NCI-H1694 treated with DMSO at 0.1 percent for 48 hours (cell line): ENCODE data around the gene CALM1.

Source experiments
- DNase-seq: peaks from one replicate; lab custom pipeline; 2025; lab: John Stamatoyannopoulos, UW

CALM1 gene

GRCh38 chr14:90409209-90409730, 12.4 kb downstream of the CALM1 start:
- no peak for DNase-seq

- no peak for DNase-seq
These were observed 15.2 kb downstream of the CALM1 start for GRCh38 chr14:90412058-90412457.

GRCh38 chr14:90416720-90417119, 19.9 kb downstream of the CALM1 start:
- DNase-seq, result peak; percentile 45

- DNase-seq, result no peak
These were observed 21.2 kb downstream of the CALM1 start for GRCh38 chr14:90418053-90418452.

DNA sequence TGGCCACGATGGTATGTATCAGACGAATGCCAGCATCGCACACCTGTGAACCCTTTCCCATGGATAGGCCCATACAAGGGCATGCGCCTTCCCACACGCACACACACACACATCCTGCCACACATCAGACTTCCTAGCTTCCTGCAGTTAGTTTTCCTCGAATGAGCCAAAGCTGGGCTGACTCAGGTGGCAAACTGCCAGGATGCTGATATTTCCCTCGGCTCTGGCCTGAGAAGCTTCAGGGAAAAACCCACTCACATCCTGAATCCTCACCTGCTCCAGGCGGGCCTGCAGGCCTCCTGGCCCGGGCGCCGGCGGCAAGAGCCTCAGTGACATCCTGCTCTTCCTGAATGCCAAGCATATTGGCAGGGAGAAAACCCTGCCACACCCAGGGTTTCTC, 22.4 kb downstream of the CALM1 start:
- no peak for DNase-seq

GRCh38 chr14:90421001-90421631, 24.3 kb downstream of the CALM1 start:
- DNase-seq, result no peak

GRCh38 chr14:90421632-90422020, 24.8 kb downstream of the CALM1 start:
- no peak for DNase-seq

- no peak for DNase-seq
These were observed 26.3 kb downstream of the CALM1 start for GRCh38 chr14:90423166-90423565.

GRCh38 chr14:90424075-90424474, 27.2 kb downstream of the CALM1 start:
- DNase-seq, result no peak

DNA sequence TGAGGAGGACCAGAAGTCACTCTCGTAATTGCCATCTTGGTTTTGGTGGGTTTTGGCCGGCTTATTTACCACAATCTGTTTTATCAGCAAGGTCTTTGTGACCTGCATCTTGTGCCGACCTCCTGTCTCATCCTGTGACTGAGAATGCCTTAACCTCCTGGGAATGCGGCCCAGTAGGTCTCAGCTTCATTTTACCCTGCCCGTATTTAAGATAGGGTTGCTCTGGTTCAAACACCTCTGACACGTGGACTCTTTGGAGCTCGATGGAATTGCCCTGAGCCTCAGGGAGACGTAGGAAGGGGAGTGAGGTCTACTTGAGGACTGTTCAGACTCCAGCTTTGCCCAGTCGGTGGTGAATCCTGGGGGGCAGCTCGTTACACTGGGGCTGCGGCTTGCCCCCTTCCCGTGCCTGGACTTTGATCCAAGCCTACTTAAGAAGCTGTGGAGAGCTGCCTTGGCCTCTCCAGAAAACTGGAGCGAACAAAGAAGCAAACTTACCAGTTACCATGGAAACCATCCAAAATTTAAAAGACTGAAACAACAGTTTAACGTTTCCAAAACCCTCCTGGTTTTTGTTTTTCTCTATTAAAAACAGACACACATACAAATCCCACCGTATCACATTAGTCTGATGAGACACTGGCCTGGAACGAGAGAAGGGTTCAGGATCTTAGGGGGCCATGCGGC, 28.0 kb downstream of the CALM1 start:
- no peak for DNase-seq

DNA sequence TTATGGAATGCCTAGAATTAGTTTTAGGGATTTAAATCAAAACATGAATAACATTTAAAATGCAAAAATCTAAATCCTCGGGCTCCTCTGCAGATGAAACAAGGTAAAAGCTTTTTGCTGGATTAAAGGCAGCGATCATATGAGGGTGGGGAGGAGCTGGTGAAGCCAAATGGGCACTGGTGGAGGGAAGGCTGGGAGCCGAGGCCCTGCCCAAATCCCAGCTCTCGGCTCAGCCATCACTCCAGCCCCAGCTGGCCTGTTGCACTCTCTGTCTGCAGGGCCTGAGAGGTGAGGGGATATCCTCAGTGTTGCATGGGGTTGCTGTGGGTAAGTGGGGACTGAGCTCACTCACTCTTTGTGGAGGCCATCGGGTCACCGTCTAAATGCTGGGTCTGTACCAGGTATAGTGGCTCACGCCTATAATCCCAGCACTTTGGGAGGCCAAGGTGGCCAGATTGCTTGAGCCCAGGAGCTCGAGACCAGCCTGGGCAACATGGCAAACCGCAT, 28.6 kb downstream of the CALM1 start:
- no peak for DNase-seq

DNA sequence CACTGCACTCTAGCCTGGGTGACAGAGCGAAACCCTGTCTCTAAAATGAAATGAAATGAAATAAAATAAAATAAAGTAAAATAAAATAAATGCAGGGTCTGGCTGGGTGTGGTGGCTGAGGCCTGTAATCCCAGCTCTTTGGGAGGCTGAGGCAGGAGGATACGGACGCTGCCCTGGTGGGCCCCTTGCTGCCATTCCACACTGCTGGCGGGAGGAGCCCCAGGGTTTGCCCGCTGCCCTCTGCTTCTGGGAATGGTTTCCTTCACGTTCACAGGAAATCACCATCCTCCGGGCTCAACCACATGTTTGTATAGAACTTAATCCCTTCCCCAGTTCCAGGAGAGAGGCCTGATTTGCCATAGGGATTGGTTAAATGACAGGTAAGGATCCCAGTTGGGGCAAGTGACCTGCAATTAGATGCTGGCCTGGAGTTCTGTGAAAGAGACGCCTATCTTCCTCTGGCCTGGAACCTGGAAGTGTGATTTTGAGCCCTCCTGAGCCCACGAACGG, 29.3 kb downstream of the CALM1 start:
- no peak for DNase-seq

GRCh38 chr14:90426663-90427062, 29.8 kb downstream of the CALM1 start:
- DNase-seq, result no peak

- no peak for DNase-seq
These were observed 31.1 kb downstream of the CALM1 start for GRCh38 chr14:90427848-90428426.

GRCh38 chr14:90428676-90429075, 31.8 kb downstream of the CALM1 start:
- DNase-seq, result no peak

DNA sequence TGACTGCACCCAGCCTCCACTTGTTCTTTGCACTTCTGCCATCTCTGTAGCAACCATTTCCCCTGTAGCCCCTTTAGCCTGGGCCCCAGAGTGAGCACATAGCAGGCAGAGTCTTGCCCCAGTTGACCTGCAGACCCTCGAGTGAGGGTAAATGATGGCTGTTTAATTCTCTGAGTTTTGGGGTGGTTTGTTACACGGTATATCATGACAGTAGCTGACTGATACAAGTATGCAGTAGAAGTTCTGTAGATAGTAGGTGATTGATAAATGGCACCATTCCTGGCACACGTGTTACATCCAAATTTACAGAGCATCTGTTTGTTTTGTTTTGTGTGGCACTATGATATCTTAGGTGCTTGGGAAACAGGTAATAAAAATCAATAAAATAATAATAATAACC, 32.4 kb downstream of the CALM1 start:
- no peak for DNase-seq

DNA sequence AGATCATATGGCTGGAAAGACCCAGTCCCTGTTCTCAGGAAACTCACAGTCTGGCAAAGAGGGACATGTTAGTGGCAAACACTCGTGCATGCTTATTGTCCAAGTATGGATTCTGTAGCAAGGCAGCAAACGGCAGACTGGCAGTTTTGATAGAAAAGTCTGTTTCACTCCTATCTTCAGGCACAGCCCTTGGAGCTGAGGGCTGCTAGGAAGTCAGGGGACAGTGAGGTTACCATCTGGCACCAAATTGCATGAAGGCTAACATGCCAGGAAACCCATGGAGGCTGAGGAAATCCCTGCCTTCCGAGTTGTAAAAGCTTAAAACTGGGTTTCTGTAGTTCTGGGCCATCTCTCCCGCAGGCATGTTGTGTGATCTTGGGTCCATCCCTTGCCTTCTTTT, 32.9 kb downstream of the CALM1 start:
- DNase-seq, result peak; percentile 71

GRCh38 chr14:90434370-90435020, 37.7 kb downstream of the CALM1 start:
- no peak for DNase-seq

GRCh38 chr14:90438841-90439240, 42.0 kb downstream of the CALM1 start:
- DNase-seq, result no peak

- no peak for DNase-seq
These were observed 43.2 kb downstream of the CALM1 start for GRCh38 chr14:90440021-90440451.

- no peak for DNase-seq
These were observed 43.8 kb downstream of the CALM1 start for GRCh38 chr14:90440592-90440991.

- DNase-seq, result no peak
These were observed 45.6 kb downstream of the CALM1 start for GRCh38 chr14:90442388-90442787.
